Fibroblast of lung (primary cell): ENCODE results near the gene EIF4A2.

Experiments
- CTCF ChIP-seq, 2 donors: IDR thresholded peaks in 1 of 2; conservative IDR thresholded peaks in 1 of 2; 1 replicate in 1 of 2; 2 replicates in 1 of 2; pipeline ENCODE4 v1.5.1; 2011 to 2012; ENCODE audit warnings: low read length in 2 of 2, control low read depth in 1 of 2, inconsistent platforms in 1 of 2, low read depth in 1 of 2, mild to moderate bottlenecking in 1 of 2
- EZH2 ChIP-seq: IDR thresholded peaks from 2 replicates; pipeline ENCODE4 v1.5.1; 2012; ENCODE audit warnings: low read length, control low read depth, mild to moderate bottlenecking; ENCODE audit errors: missing control alignments

- TF ChIP-seq CTCF (conservative IDR thresholded peaks at IDR 0.05 in 1 of 2, IDR thresholded peaks at IDR 0.05 in 1 of 2; ENCODE audit: low read depth in 1 of 2, low read length in 2 of 2), result no peak
- no peak for TF ChIP-seq EZH2
Measured at GRCh38 chr3:186742618-186743380, 40.6 kb upstream of the EIF4A2 start.
